Measurements from ENCODE around the gene CASZ1.

Gene CASZ1

GRCh38 chr1:10650556-10651388, 145.7 kb downstream of the CASZ1 start:
- Histone ChIP-seq H3K4me3 (ENCODE audit: low read depth in 1 of 2, low read length in 2 of 2) (no peak overlapping the region), H3K4me1 (ENCODE audit: control insufficient read depth in 1 of 2, insufficient read depth in 2 of 2, low read length in 2 of 2) (peaks cover 0 to 43% of the 10 kb centered on the region in 2 donors), H3K27ac (ENCODE audit: low read length) (no peak overlapping the region), H3K9me3 (ENCODE audit: control insufficient read depth in 1 of 2, low read length in 2 of 2) (no peaks in the 10 kb centered on the region), H3K27me3 (ENCODE audit: low read depth, low read length) (no peaks in the 10 kb centered on the region), H3K36me3 (ENCODE audit: control insufficient read depth in 1 of 2, insufficient read depth in 2 of 2, low read length in 2 of 2) (peaks cover 6 to 24% of the 10 kb centered on the region in 2 donors)

GRCh38 chr1:10649517-10650201, 146.8 kb downstream of the CASZ1 start:
- H3K27me3 ChIP-seq (ENCODE audit: low read depth, low read length): no peaks in the 10 kb centered on the region
- peaks cover 10 to 26% of the 10 kb centered on the region in 2 donors for H3K36me3 ChIP-seq (ENCODE audit: control insufficient read depth in 1 of 2, insufficient read depth in 2 of 2, low read length in 2 of 2)
- no peak overlapping the region for H3K27ac ChIP-seq (ENCODE audit: low read length)
- H3K9me3 ChIP-seq (ENCODE audit: control insufficient read depth in 1 of 2, low read length in 2 of 2): no peaks in the 10 kb centered on the region
- peaks cover 0 to 37% of the 10 kb centered on the region in 2 donors for H3K4me1 ChIP-seq (ENCODE audit: control insufficient read depth in 1 of 2, insufficient read depth in 2 of 2, low read length in 2 of 2)
- H3K4me3 ChIP-seq (ENCODE audit: low read depth in 1 of 2, low read length in 2 of 2): no peak overlapping the region

GRCh38 chr1:10648689-10649516, 147.5 kb downstream of the CASZ1 start:
- Histone ChIP-seq H3K36me3 (ENCODE audit: control insufficient read depth in 1 of 2, insufficient read depth in 2 of 2, low read length in 2 of 2) (peaks cover 10 to 31% of the 10 kb centered on the region in 2 donors), H3K27ac (ENCODE audit: low read length) (no peak overlapping the region), H3K27me3 (ENCODE audit: low read depth, low read length) (no peaks in the 10 kb centered on the region), H3K4me3 (ENCODE audit: low read depth in 1 of 2, low read length in 2 of 2) (no peak overlapping the region), H3K9me3 (ENCODE audit: control insufficient read depth in 1 of 2, low read length in 2 of 2) (no peaks in the 10 kb centered on the region), H3K4me1 (ENCODE audit: control insufficient read depth in 1 of 2, insufficient read depth in 2 of 2, low read length in 2 of 2) (peaks cover 0 to 30% of the 10 kb centered on the region in 2 donors)

GRCh38 chr1:10647414-10648170, 148.9 kb downstream of the CASZ1 start:
- Histone ChIP-seq H3K4me1 (ENCODE audit: control insufficient read depth in 1 of 2, insufficient read depth in 2 of 2, low read length in 2 of 2) (peaks cover 0 to 17% of the 10 kb centered on the region in 2 donors), H3K27ac (ENCODE audit: low read length) (no peak overlapping the region), H3K9me3 (ENCODE audit: control insufficient read depth in 1 of 2, low read length in 2 of 2) (no peaks in the 10 kb centered on the region), H3K4me3 (ENCODE audit: low read depth in 1 of 2, low read length in 2 of 2) (no peak overlapping the region), H3K36me3 (ENCODE audit: control insufficient read depth in 1 of 2, insufficient read depth in 2 of 2, low read length in 2 of 2) (peaks cover 10 to 33% of the 10 kb centered on the region in 2 donors), H3K27me3 (ENCODE audit: low read depth, low read length) (no peaks in the 10 kb centered on the region)

- Histone ChIP-seq H3K36me3 (ENCODE audit: control insufficient read depth in 1 of 2, insufficient read depth in 2 of 2, low read length in 2 of 2) (peaks cover 10 to 38% of the 10 kb centered on the region in 2 donors), H3K4me1 (ENCODE audit: control insufficient read depth in 1 of 2, insufficient read depth in 2 of 2, low read length in 2 of 2) (peaks cover 0 to 15% of the 10 kb centered on the region in 2 donors), H3K27me3 (ENCODE audit: low read depth, low read length) (no peaks in the 10 kb centered on the region), H3K27ac (ENCODE audit: low read length) (no peak overlapping the region), H3K4me3 (ENCODE audit: low read depth in 1 of 2, low read length in 2 of 2) (no peak overlapping the region), H3K9me3 (ENCODE audit: control insufficient read depth in 1 of 2, low read length in 2 of 2) (no peaks in the 10 kb centered on the region)
These were observed 150.0 kb downstream of the CASZ1 start for GRCh38 chr1:10646347-10646861.

GRCh38 chr1:10644307-10645128, 151.9 kb downstream of the CASZ1 start:
- peaks cover 0 to 26% of the 10 kb centered on the region in 2 donors for H3K4me1 ChIP-seq (ENCODE audit: control insufficient read depth in 1 of 2, insufficient read depth in 2 of 2, low read length in 2 of 2)
- H3K36me3 ChIP-seq (ENCODE audit: control insufficient read depth in 1 of 2, insufficient read depth in 2 of 2, low read length in 2 of 2): peaks cover 10 to 41% of the 10 kb centered on the region in 2 donors
- H3K27ac ChIP-seq (ENCODE audit: low read length): no peak overlapping the region
- no peaks in the 10 kb centered on the region for H3K27me3 ChIP-seq (ENCODE audit: low read depth, low read length)
- H3K4me3 ChIP-seq (ENCODE audit: low read depth in 1 of 2, low read length in 2 of 2): no peak overlapping the region
- H3K9me3 ChIP-seq (ENCODE audit: control insufficient read depth in 1 of 2, low read length in 2 of 2): no peaks in the 10 kb centered on the region

- Histone ChIP-seq H3K27ac (ENCODE audit: low read length) (no peak overlapping the region), H3K36me3 (ENCODE audit: control insufficient read depth in 1 of 2, insufficient read depth in 2 of 2, low read length in 2 of 2) (peaks cover 10 to 44% of the 10 kb centered on the region in 2 donors), H3K4me1 (ENCODE audit: control insufficient read depth in 1 of 2, insufficient read depth in 2 of 2, low read length in 2 of 2) (peaks cover 0 to 18% of the 10 kb centered on the region in 2 donors), H3K27me3 (ENCODE audit: low read depth, low read length) (no peaks in the 10 kb centered on the region), H3K4me3 (ENCODE audit: low read depth in 1 of 2, low read length in 2 of 2) (no peak overlapping the region), H3K9me3 (ENCODE audit: control insufficient read depth in 1 of 2, low read length in 2 of 2) (no peaks in the 10 kb centered on the region)
These were observed 152.7 kb downstream of the CASZ1 start for GRCh38 chr1:10643607-10644306.

GRCh38 chr1:10642403-10643080, 153.9 kb downstream of the CASZ1 start:
- Histone ChIP-seq H3K36me3 (ENCODE audit: control insufficient read depth in 1 of 2, insufficient read depth in 2 of 2, low read length in 2 of 2) (peaks cover 10 to 39% of the 10 kb centered on the region in 2 donors), H3K4me3 (ENCODE audit: low read depth in 1 of 2, low read length in 2 of 2) (no peak overlapping the region), H3K27ac (ENCODE audit: low read length) (no peak overlapping the region), H3K9me3 (ENCODE audit: control insufficient read depth in 1 of 2, low read length in 2 of 2) (no peaks in the 10 kb centered on the region), H3K27me3 (ENCODE audit: low read depth, low read length) (no peaks in the 10 kb centered on the region), H3K4me1 (ENCODE audit: control insufficient read depth in 1 of 2, insufficient read depth in 2 of 2, low read length in 2 of 2) (peaks cover 0 to 23% of the 10 kb centered on the region in 2 donors)

GRCh38 chr1:10641976-10642375, 154.5 kb downstream of the CASZ1 start:
- Histone ChIP-seq H3K27ac (ENCODE audit: low read length) (no peak overlapping the region), H3K4me1 (ENCODE audit: control insufficient read depth in 1 of 2, insufficient read depth in 2 of 2, low read length in 2 of 2) (peaks cover 0 to 23% of the 10 kb centered on the region in 2 donors), H3K4me3 (ENCODE audit: low read depth in 1 of 2, low read length in 2 of 2) (no peak overlapping the region), H3K36me3 (ENCODE audit: control insufficient read depth in 1 of 2, insufficient read depth in 2 of 2, low read length in 2 of 2) (peaks cover 10 to 35% of the 10 kb centered on the region in 2 donors), H3K9me3 (ENCODE audit: control insufficient read depth in 1 of 2, low read length in 2 of 2) (no peaks in the 10 kb centered on the region), H3K27me3 (ENCODE audit: low read depth, low read length) (no peaks in the 10 kb centered on the region)

Measured in muscle layer of duodenum (tissue), 2 donors.